HCT116 (cell line): Measurements from ENCODE around the gene PTRHD1.

Experiments
- ATF3 ChIP-seq: IDR thresholded peaks from 2 replicates; pipeline ENCODE4 v1.6.1; 2012
- CEBPB ChIP-seq: IDR thresholded peaks from 2 replicates; pipeline ENCODE4 v1.6.1; 2012; ENCODE audit warnings: low read depth
- CTCF ChIP-seq, 3 experiments: fragments of 200-600 bp in 1 of 3; sonication (generic) in 1 of 3; IDR thresholded peaks in 2 of 3; conservative IDR thresholded peaks in 1 of 3; 2 replicates each; pipeline ENCODE4 v1.5.1; 2012 to 2017; ENCODE audit warnings: low read depth in 2 of 3, low read length in 2 of 3, antibody characterized with exemption in 1 of 3, borderline replicate concordance in 1 of 3, control low read depth in 1 of 3, mild to moderate bottlenecking in 1 of 3, mixed read lengths in 1 of 3, mixed run types in 1 of 3, moderate library complexity in 1 of 3; ENCODE audit not compliant: insufficient read depth in 1 of 3
- EZH2 ChIP-seq: fragments of 200-600 bp; sonication (generic); IDR thresholded peaks from 2 replicates; pipeline ENCODE4 v1.6.1; 2017; ENCODE audit warnings: antibody characterized with exemption, mixed run types
- MAX ChIP-seq: IDR thresholded peaks from 2 replicates; pipeline ENCODE4 v1.6.1; 2012
- ZNF274 ChIP-seq: fragments of 200-500 bp; sonication (Bioruptor generic); IDR thresholded peaks from 2 replicates; pipeline ENCODE4 v1.6.1; 2014; ENCODE audit warnings: mild to moderate bottlenecking, low read depth, low read length, inconsistent platforms

- TF ChIP-seq CTCF (IDR thresholded peaks at IDR 0.05 in 2 of 3, conservative IDR thresholded peaks at IDR 0.05 in 1 of 3; ENCODE audit: borderline replicate concordance in 1 of 3, insufficient read depth in 1 of 3, low read depth in 2 of 3, low read length in 2 of 3) (no peak), EZH2 (no peak), ZNF274 (no peak), ATF3 (no peak), MAX (no peak), CEBPB (no peak)
Observed at GRCh38 chr2:24819442-24820174, 26.4 kb upstream of the PTRHD1 start.
